Uterus (tissue), 2 donors: Measurements from ENCODE around the gene CPO.

Source experiments
- POLR2A ChIP-seq, 2 donors: fragments of 450-650 bp; IDR thresholded peaks; one replicate each; pipeline ENCODE4 v1.6.1; 2016; ENCODE audit warnings: antibody characterized with exemption in 2 of 2, mild to moderate bottlenecking in 1 of 2, moderate library complexity in 1 of 2
- TF ChIP-seq, protein P1 (sequence below), 4 experiments: fragments of 200-600 bp in 2 of 4; fragments of 450-650 bp in 2 of 4; sonication (generic) in 2 of 4; IDR thresholded peaks; one replicate each; pipeline ENCODE4 v1.5.1; 2016 to 2019; ENCODE audit warnings: antibody characterized with exemption in 4 of 4, mild to moderate bottlenecking in 2 of 4, moderate library complexity in 1 of 4

DNA sequence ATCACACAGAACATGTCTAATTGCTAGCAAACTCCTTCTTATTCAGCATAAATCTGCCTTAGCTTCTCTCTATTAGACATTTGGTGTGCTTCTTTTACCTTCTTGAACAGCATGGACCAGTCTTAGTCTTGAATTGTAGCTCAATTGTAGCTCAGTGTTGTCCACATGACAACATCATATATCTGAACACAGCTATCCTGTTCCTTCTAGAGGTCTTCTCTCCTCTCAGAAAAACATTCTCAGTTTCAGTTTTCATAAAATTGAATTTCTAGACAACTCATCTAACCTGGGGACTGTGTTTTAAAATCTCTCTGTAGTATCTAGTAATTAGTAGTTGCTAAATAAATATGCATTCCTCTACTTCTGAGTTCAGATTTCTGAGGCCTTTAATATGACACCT, 47.6 kb downstream of the CPO start:
- no peak for TF ChIP-seq POLR2A (IDR thresholded peaks at IDR 0.05)
- TF ChIP-seq, protein P1, sequence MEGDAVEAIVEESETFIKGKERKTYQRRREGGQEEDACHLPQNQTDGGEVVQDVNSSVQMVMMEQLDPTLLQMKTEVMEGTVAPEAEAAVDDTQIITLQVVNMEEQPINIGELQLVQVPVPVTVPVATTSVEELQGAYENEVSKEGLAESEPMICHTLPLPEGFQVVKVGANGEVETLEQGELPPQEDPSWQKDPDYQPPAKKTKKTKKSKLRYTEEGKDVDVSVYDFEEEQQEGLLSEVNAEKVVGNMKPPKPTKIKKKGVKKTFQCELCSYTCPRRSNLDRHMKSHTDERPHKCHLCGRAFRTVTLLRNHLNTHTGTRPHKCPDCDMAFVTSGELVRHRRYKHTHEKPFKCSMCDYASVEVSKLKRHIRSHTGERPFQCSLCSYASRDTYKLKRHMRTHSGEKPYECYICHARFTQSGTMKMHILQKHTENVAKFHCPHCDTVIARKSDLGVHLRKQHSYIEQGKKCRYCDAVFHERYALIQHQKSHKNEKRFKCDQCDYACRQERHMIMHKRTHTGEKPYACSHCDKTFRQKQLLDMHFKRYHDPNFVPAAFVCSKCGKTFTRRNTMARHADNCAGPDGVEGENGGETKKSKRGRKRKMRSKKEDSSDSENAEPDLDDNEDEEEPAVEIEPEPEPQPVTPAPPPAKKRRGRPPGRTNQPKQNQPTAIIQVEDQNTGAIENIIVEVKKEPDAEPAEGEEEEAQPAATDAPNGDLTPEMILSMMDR (IDR thresholded peaks at IDR 0.05) = no peak
